ENCODE data around the gene ADORA2A. TPM values are rescaled to one million over a fixed set of nuclear protein-coding genes. Genes with fewer than 3 reads are reported as not detected.
A peak's percentile ranks its signal among the peaks of the same experiment; 100 is the strongest.

ADORA2A gene
- total RNA-seq, 1 experiment from 2014 or later, result 8.7 TPM

- H3K4me1 ChIP-seq, result peaks cover 35% of the 10 kb centered on the region
- DNase-seq, result no peak
- no peaks in the 10 kb centered on the region for H3K36me3 ChIP-seq
Measured at GRCh38 chr22:24440718-24441405, 13.5 kb downstream of the ADORA2A start.

GRCh38 chr22:24441406-24442351 lies 14.3 kb downstream of the ADORA2A start:
- Histone ChIP-seq H3K27me3 (no peaks in the 10 kb centered on the region), H3K36me3 (no peaks in the 10 kb centered on the region), H3K4me1 (peaks cover 31% of the 10 kb centered on the region), H3K9me3 (replicated peaks) (no peaks in the 10 kb centered on the region), H3K4me3 (no peak overlapping the region), H3K27ac (no peak overlapping the region)
- DNase-seq, result no peak

More at GRCh38 chr22:24440718-24441405, 13.5 kb downstream of the ADORA2A start:
- H3K4me3 ChIP-seq, result no peak overlapping the region
- no peaks in the 10 kb centered on the region for H3K27me3 ChIP-seq
- H3K9me3 ChIP-seq (replicated peaks), result no peaks in the 10 kb centered on the region
- H3K27ac ChIP-seq, result no peak overlapping the region

- Histone ChIP-seq H3K4me1 (peaks cover 31% of the 10 kb centered on the region), H3K27me3 (no peaks in the 10 kb centered on the region), H3K27ac (no peak overlapping the region), H3K9me3 (replicated peaks) (no peaks in the 10 kb centered on the region), H3K36me3 (no peaks in the 10 kb centered on the region), H3K4me3 (no peak overlapping the region)
- no peak for DNase-seq
Measured at GRCh38 chr22:24442352-24442744, 14.9 kb downstream of the ADORA2A start.

- Histone ChIP-seq H3K9me3 (replicated peaks) (no peaks in the 10 kb centered on the region), H3K4me1 (peaks cover 22% of the 10 kb centered on the region), H3K27ac (no peak overlapping the region), H3K4me3 (no peak overlapping the region), H3K36me3 (no peaks in the 10 kb centered on the region), H3K27me3 (no peaks in the 10 kb centered on the region)
- DNase-seq, result no peak
Measured at GRCh38 chr22:24443668-24444067, 16.3 kb downstream of the ADORA2A start.

- H3K4me1 ChIP-seq, result peaks cover 22% of the 10 kb centered on the region
- no peak overlapping the region for H3K4me3 ChIP-seq
- no peak overlapping the region; the same call in 1 of the 2 replicates for H3K27ac ChIP-seq
- no peak for DNase-seq
- no peaks in the 10 kb centered on the region for H3K9me3 ChIP-seq (replicated peaks)
- H3K27me3 ChIP-seq, result no peaks in the 10 kb centered on the region
- no peaks in the 10 kb centered on the region for H3K36me3 ChIP-seq
Measured at GRCh38 chr22:24444251-24444650, 16.9 kb downstream of the ADORA2A start.

GRCh38 chr22:24444729-24445466 lies 17.5 kb downstream of the ADORA2A start:
- H3K27ac ChIP-seq, result peak overlapping the region; percentile 3; the same call in 1 of the 2 replicates
- DNase-seq, result peak; percentile 70 to 75
- no peaks in the 10 kb centered on the region for H3K27me3 ChIP-seq
- no peak overlapping the region for H3K4me3 ChIP-seq
- H3K36me3 ChIP-seq, result no peaks in the 10 kb centered on the region
- peaks cover 26% of the 10 kb centered on the region for H3K4me1 ChIP-seq
- no peaks in the 10 kb centered on the region for H3K9me3 ChIP-seq (replicated peaks)

GRCh38 chr22:24445481-24446259 lies 18.3 kb downstream of the ADORA2A start:
- Histone ChIP-seq H3K4me3 (no peak overlapping the region), H3K9me3 (replicated peaks) (no peaks in the 10 kb centered on the region), H3K4me1 (peaks cover 32% of the 10 kb centered on the region), H3K36me3 (no peaks in the 10 kb centered on the region), H3K27ac (no peak overlapping the region), H3K27me3 (no peaks in the 10 kb centered on the region)
- no peak for DNase-seq

GRCh38 chr22:24446260-24446611 lies 18.8 kb downstream of the ADORA2A start:
- H3K27ac ChIP-seq, result no peak overlapping the region
- no peak overlapping the region for H3K4me3 ChIP-seq
- H3K36me3 ChIP-seq, result no peaks in the 10 kb centered on the region
- H3K4me1 ChIP-seq, result peaks cover 38% of the 10 kb centered on the region
- H3K27me3 ChIP-seq, result no peaks in the 10 kb centered on the region
- peaks cover 4% of the 10 kb centered on the region; the same call in 1 of the 2 replicates for H3K9me3 ChIP-seq (replicated peaks)
- DNase-seq, result no peak

GRCh38 chr22:24450610-24451009 lies 23.2 kb downstream of the ADORA2A start:
- Histone ChIP-seq H3K4me3 (no peak overlapping the region), H3K27ac (peak overlapping the region; percentile 72), H3K36me3 (no peaks in the 10 kb centered on the region), H3K4me1 (peaks cover 44% of the 10 kb centered on the region), H3K27me3 (no peaks in the 10 kb centered on the region), H3K9me3 (replicated peaks) (peaks cover 12% of the 10 kb centered on the region; the same call in 1 of the 2 replicates)
- DNase-seq, result peak; percentile 94 to 98

GRCh38 chr22:24451162-24451561 lies 23.8 kb downstream of the ADORA2A start:
- Histone ChIP-seq H3K9me3 (replicated peaks) (peaks cover 12% of the 10 kb centered on the region; the same call in 1 of the 2 replicates), H3K36me3 (no peaks in the 10 kb centered on the region), H3K4me1 (peaks cover 38% of the 10 kb centered on the region), H3K4me3 (no peak overlapping the region), H3K27ac (peak overlapping the region; percentile 72), H3K27me3 (no peaks in the 10 kb centered on the region)
- DNase-seq, result no peak

- no peak overlapping the region for H3K27ac ChIP-seq
- no peaks in the 10 kb centered on the region for H3K27me3 ChIP-seq
- peaks cover 38% of the 10 kb centered on the region for H3K4me1 ChIP-seq
- no peak overlapping the region for H3K4me3 ChIP-seq
- DNase-seq, result peak in 1 of 2 experiments; percentile 53
- peaks cover 12% of the 10 kb centered on the region; the same call in 1 of the 2 replicates for H3K9me3 ChIP-seq (replicated peaks)
- no peaks in the 10 kb centered on the region for H3K36me3 ChIP-seq
Measured at GRCh38 chr22:24453853-24454252, 26.5 kb downstream of the ADORA2A start.

GRCh38 chr22:24455039-24455438 lies 27.6 kb downstream of the ADORA2A start:
- Histone ChIP-seq H3K27ac (no peak overlapping the region), H3K27me3 (no peaks in the 10 kb centered on the region), H3K4me3 (no peak overlapping the region), H3K4me1 (peaks cover 33% of the 10 kb centered on the region), H3K9me3 (replicated peaks) (peaks cover 12% of the 10 kb centered on the region; the same call in 1 of the 2 replicates), H3K36me3 (no peaks in the 10 kb centered on the region)
- DNase-seq, result no peak

GRCh38 chr22:24455751-24456426 lies 28.5 kb downstream of the ADORA2A start:
- no peak for DNase-seq
- no peaks in the 10 kb centered on the region for H3K36me3 ChIP-seq
- H3K9me3 ChIP-seq (replicated peaks), result peaks cover 11% of the 10 kb centered on the region; the same call in 1 of the 2 replicates
- H3K4me3 ChIP-seq, result no peak overlapping the region
- H3K27me3 ChIP-seq, result no peaks in the 10 kb centered on the region
- H3K27ac ChIP-seq, result no peak overlapping the region
- peaks cover 26% of the 10 kb centered on the region for H3K4me1 ChIP-seq

Data from SJCRH30 (cell line).